DOHH2 (cell line): ENCODE measurements around the gene STT3B.

Experiments used
- H3F3A ChIP-seq: fragments of 200-600 bp; sonication (generic), shearing (Covaris generic); 2 replicates; pipeline ENCODE4 v1.6.0; 2016; ENCODE audit warnings: antibody characterized with exemption, mild to moderate bottlenecking; ENCODE audit not compliant: control insufficient read depth, insufficient read depth
- H3K27ac ChIP-seq: fragments of 200-600 bp; sonication (generic); 2 replicates; pipeline ENCODE4 v1.5.1; 2014; ENCODE audit warnings: low read depth, mild to moderate bottlenecking, low read length, moderate library complexity
- H3K27me3 ChIP-seq: fragments of 200-600 bp; sonication (generic); 2 replicates; pipeline ENCODE4 v1.6.1; 2014; ENCODE audit warnings: mild to moderate bottlenecking, low read length, mixed read lengths; ENCODE audit not compliant: control insufficient read depth
- H3K36me3 ChIP-seq: fragments of 200-600 bp; sonication (generic); 2 replicates; pipeline ENCODE4 v1.6.1; 2014; ENCODE audit warnings: mild to moderate bottlenecking, low read length, moderate library complexity, mixed read lengths; ENCODE audit not compliant: control insufficient read depth
- H3K4me1 ChIP-seq: fragments of 200-600 bp; sonication (generic); 2 replicates; pipeline ENCODE4 v1.6.1; 2014; ENCODE audit warnings: mild to moderate bottlenecking, low read length, mixed read lengths; ENCODE audit not compliant: control insufficient read depth
- H3K4me2 ChIP-seq: fragments of 200-600 bp; sonication (generic); 2 replicates; pipeline ENCODE4 v1.6.0; 2014; ENCODE audit warnings: mild to moderate bottlenecking, low read length, moderate library complexity
- H3K4me3 ChIP-seq: fragments of 200-600 bp; sonication (generic); 2 replicates; pipeline ENCODE4 v1.5.1; 2014; ENCODE audit warnings: mild to moderate bottlenecking, low read length, mixed read lengths
- H3K79me2 ChIP-seq: fragments of 200-600 bp; sonication (generic); 2 replicates; pipeline ENCODE4 v1.6.1; 2014; ENCODE audit warnings: mild to moderate bottlenecking, low read length, mixed read lengths; ENCODE audit not compliant: control insufficient read depth
- H3K9me2 ChIP-seq: fragments of 200-600 bp; sonication (generic); replicated peaks from 2 replicates; pipeline ENCODE4 v1.6.1; 2014; ENCODE audit warnings: mild to moderate bottlenecking, low read length, mixed read lengths; ENCODE audit not compliant: control insufficient read depth
- H3K9me3 ChIP-seq: fragments of 200-600 bp; sonication (generic); 2 replicates; pipeline ENCODE4 v1.6.1; 2014; ENCODE audit warnings: antibody characterized with exemption, low read length, mixed read lengths; ENCODE audit not compliant: control insufficient read depth, insufficient read depth
- H4K20me1 ChIP-seq: fragments of 200-600 bp; sonication (generic); 2 replicates; pipeline ENCODE4 v1.6.0; 2014; ENCODE audit warnings: low read depth, mild to moderate bottlenecking, antibody characterized with exemption, low read length, moderate library complexity; ENCODE audit not compliant: control insufficient read depth, insufficient read depth
- CTCF ChIP-seq: fragments of 200-600 bp; sonication (generic); IDR thresholded peaks from one replicate; pipeline ENCODE4 v1.5.1; 2014; ENCODE audit warnings: antibody characterized with exemption, mild to moderate bottlenecking, low read depth, low read length; ENCODE audit not compliant: poor library complexity, severe bottlenecking
- EZH2phosphoT487 ChIP-seq: fragments of 200-600 bp; sonication (generic); IDR thresholded peaks from 2 replicates; pipeline ENCODE4 v1.6.1; 2017; ENCODE audit warnings: borderline replicate concordance, mild to moderate bottlenecking, antibody characterized with exemption, low read length, moderate library complexity, mixed read lengths

The STT3B gene

GRCh38 chr3:31610700-31611275 is 78.1 kb downstream of the STT3B start:
- no peaks in the 10 kb centered on the region for H3K27me3 ChIP-seq
- peak; percentile 53 for TF ChIP-seq CTCF
- no peak for TF ChIP-seq EZH2phosphoT487
- H3K9me2 ChIP-seq = no peaks in the 10 kb centered on the region
- H3K4me1 ChIP-seq = peaks cover 12% of the 10 kb centered on the region
- no peaks in the 10 kb centered on the region for H4K20me1 ChIP-seq
- H3K79me2 ChIP-seq = peaks cover 47% of the 10 kb centered on the region
- H3K36me3 ChIP-seq = peaks cover 54% of the 10 kb centered on the region
- H3K4me2 ChIP-seq = no peak overlapping the region
- H3K4me3 ChIP-seq = no peak overlapping the region
- no peaks in the 10 kb centered on the region for H3F3A ChIP-seq
- H3K9me3 ChIP-seq = peaks cover 15% of the 10 kb centered on the region
- no peak overlapping the region for H3K27ac ChIP-seq

DNA sequence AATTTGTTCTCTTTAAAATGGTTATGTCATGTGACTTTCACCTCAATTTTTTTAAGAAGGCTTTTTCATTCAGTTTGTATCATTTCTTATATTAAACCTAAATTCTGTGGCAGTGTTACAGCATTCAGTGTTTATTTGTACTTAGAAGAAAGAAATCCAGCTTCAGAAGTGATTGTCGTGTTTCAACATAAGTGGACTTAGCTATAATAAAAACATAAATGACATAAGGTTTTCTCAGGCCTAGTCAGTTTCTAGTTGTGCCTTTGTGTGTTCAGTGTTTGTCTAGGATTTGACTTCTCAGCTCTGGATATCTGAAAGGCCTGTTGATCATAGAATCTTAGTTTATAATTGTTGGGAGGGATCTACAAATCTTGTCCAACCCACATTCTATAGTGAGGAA is 80.5 kb downstream of the STT3B start:
- Histone ChIP-seq H3K9me3 (no peaks in the 10 kb centered on the region), H3K4me3 (no peak overlapping the region), H3K27me3 (no peaks in the 10 kb centered on the region), H3K36me3 (peaks cover 50% of the 10 kb centered on the region), H3K9me2 (no peaks in the 10 kb centered on the region), H3K4me1 (peaks cover 12% of the 10 kb centered on the region), H3K79me2 (peaks cover 42% of the 10 kb centered on the region), H3K4me2 (no peak overlapping the region), H3K27ac (no peak overlapping the region), H4K20me1 (no peaks in the 10 kb centered on the region), H3F3A (no peaks in the 10 kb centered on the region)
- TF ChIP-seq CTCF = no peak
- TF ChIP-seq EZH2phosphoT487 = no peak

DNA sequence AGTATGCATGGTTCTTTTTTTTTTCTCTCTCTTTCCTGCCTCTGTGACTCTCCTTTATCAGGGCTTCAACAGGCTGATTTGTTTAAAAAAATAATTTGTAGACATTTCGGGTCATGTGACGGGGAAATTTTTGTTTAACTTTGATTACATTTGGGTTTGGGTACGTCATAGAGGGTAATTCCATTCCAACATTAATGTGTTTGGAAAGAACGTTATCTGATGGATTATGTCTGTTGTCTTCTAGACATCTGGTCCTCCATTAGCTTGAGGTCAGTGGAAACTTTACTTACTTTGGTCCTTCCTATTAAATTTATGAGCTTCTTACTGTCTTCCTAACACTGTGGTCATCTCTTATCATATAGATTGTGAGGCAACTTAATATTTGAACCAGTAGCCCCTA is 80.9 kb downstream of the STT3B start:
- H3K79me2 ChIP-seq = peaks cover 38% of the 10 kb centered on the region
- no peaks in the 10 kb centered on the region for H3F3A ChIP-seq
- no peak overlapping the region for H3K4me3 ChIP-seq
- H3K4me2 ChIP-seq = no peak overlapping the region
- no peaks in the 10 kb centered on the region for H3K9me2 ChIP-seq
- no peak overlapping the region for H3K27ac ChIP-seq
- no peaks in the 10 kb centered on the region for H3K9me3 ChIP-seq
- H3K27me3 ChIP-seq = no peaks in the 10 kb centered on the region
- peaks cover 12% of the 10 kb centered on the region for H3K4me1 ChIP-seq
- peaks cover 52% of the 10 kb centered on the region for H3K36me3 ChIP-seq
- H4K20me1 ChIP-seq = no peaks in the 10 kb centered on the region
- TF ChIP-seq CTCF (no peak), EZH2phosphoT487 (no peak)
